ENCODE results near the gene OR1F1. TPM values are rescaled to one million over a fixed set of nuclear protein-coding genes. Genes with fewer than 3 reads are reported as not detected.
A peak's percentile ranks its signal among the peaks of the same experiment; 100 is the strongest.
"Not testable (repeated sequence)": the region's sequence is repeated elsewhere in the genome, so short reads cannot be mapped to it uniquely, and the experiment has no call there.

OR1F1 gene
- total RNA-seq, 2 experiments from 2014 or later: not detected

- H3K27ac Mint-ChIP-seq: no peak overlapping the region
- POLR2A ChIA-PET: no interaction called here
- CTCF ChIA-PET: interaction anchor here (1.1 kb wide), 1 partner anchor 12 kb away, joined by 5 read pairs; no protein-coding TSS in a partner anchor
- peaks cover 5% of the 10 kb centered on the region for H3K36me3 Mint-ChIP-seq (ENCODE audit: low read depth)
- peaks cover 8% of the 10 kb centered on the region for H3K9me3 Mint-ChIP-seq
- no peak for DNase-seq
- H3K4me3 Mint-ChIP-seq: no peak overlapping the region
- H3K27me3 Mint-ChIP-seq: peaks cover 36% of the 10 kb centered on the region
- H3K4me1 Mint-ChIP-seq: peaks cover 7% of the 10 kb centered on the region
Observed at GRCh38 chr16:3195975-3196374, 8.0 kb downstream of the OR1F1 start.

- DNase-seq; H3K4me3 Mint-ChIP-seq; H3K4me1 Mint-ChIP-seq; H3K36me3 Mint-ChIP-seq (ENCODE audit: low read depth); H3K9me3 Mint-ChIP-seq; CTCF ChIA-PET; H3K27ac Mint-ChIP-seq: not testable (repeated sequence)
- H3K27me3 Mint-ChIP-seq: peaks cover 28% of the 10 kb centered on the region
- POLR2A ChIA-PET: interaction anchor here (1.3 kb wide), 1 partner anchor 37 kb away, joined by 3 read pairs; the partner anchor contains the start of gene ZNF200
Observed at GRCh38 chr16:3197694-3198333, 9.8 kb downstream of the OR1F1 start.

- Mint-ChIP-seq H3K27ac (no peak overlapping the region), H3K9me3 (peaks cover 8% of the 10 kb centered on the region), H3K36me3 (ENCODE audit: low read depth) (no peaks in the 10 kb centered on the region), H3K4me1 (no peaks in the 10 kb centered on the region), H3K4me3 (no peak overlapping the region), H3K27me3 (peaks cover 28% of the 10 kb centered on the region)
- POLR2A ChIA-PET: interaction anchor here (1.0 to 1.3 kb wide), 2 partner anchors 36 to 65 kb away, joined by 3 read pairs; partner anchors contain the start of gene ZNF200
- no peak for DNase-seq
- CTCF ChIA-PET: no interaction called here
Observed at GRCh38 chr16:3198334-3199072, 10.5 kb downstream of the OR1F1 start.

GRCh38 chr16:3202903-3203539 lies 15.0 kb downstream of the OR1F1 start:
- Mint-ChIP-seq H3K27ac (no peak overlapping the region), H3K27me3 (peaks cover 10% of the 10 kb centered on the region), H3K4me3 (no peak overlapping the region), H3K9me3 (peaks cover 33% of the 10 kb centered on the region), H3K4me1 (no peaks in the 10 kb centered on the region), H3K36me3 (ENCODE audit: low read depth) (peaks cover 23% of the 10 kb centered on the region)
- no peak for DNase-seq
- CTCF ChIA-PET: interaction anchor here (0.6 to 0.8 kb wide), 2 partner anchors 64 to 73 kb away, joined by 3 read pairs; no protein-coding TSS in a partner anchor
- POLR2A ChIA-PET: interaction anchor here (0.9 to 1.9 kb wide), 2 partner anchors 13 to 80 kb away, joined by 3 to 6 read pairs; partner anchors contain the start of gene ZNF263

- CTCF ChIA-PET, H3K27me3 Mint-ChIP-seq, H3K4me3 Mint-ChIP-seq, DNase-seq, H3K4me1 Mint-ChIP-seq, H3K27ac Mint-ChIP-seq: not testable (repeated sequence)
- Mint-ChIP-seq H3K36me3 (ENCODE audit: low read depth) (peaks cover 26% of the 10 kb centered on the region), H3K9me3 (peaks cover 42% of the 10 kb centered on the region)
- POLR2A ChIA-PET: interaction anchor here (1.0 kb wide), 1 partner anchor 29 kb away, joined by 4 read pairs; no protein-coding TSS in a partner anchor
Observed at GRCh38 chr16:3205939-3206338, 17.9 kb downstream of the OR1F1 start.

- ChIA-PET CTCF (interaction anchor here (1.2 kb wide), 1 partner anchor 11 kb away, joined by 5 read pairs; no protein-coding TSS in a partner anchor), POLR2A (interaction anchor here (0.9 kb wide), 1 partner anchor 12 kb away, joined by 3 read pairs; no protein-coding TSS in a partner anchor)
- peaks cover 47% of the 10 kb centered on the region for H3K9me3 Mint-ChIP-seq
- H3K4me1 Mint-ChIP-seq: no peaks in the 10 kb centered on the region
- DNase-seq: no peak
- H3K27ac Mint-ChIP-seq: no peak overlapping the region
- peaks cover 2% of the 10 kb centered on the region for H3K27me3 Mint-ChIP-seq
- H3K4me3 Mint-ChIP-seq: no peak overlapping the region
- peaks cover 35% of the 10 kb centered on the region for H3K36me3 Mint-ChIP-seq (ENCODE audit: low read depth)
Observed at GRCh38 chr16:3207086-3207953, 19.3 kb downstream of the OR1F1 start.

GRCh38 chr16:3212006-3212405 lies 24.0 kb downstream of the OR1F1 start:
- Mint-ChIP-seq H3K4me1 (peaks cover 28% of the 10 kb centered on the region), H3K36me3 (ENCODE audit: low read depth) (peaks cover 48% of the 10 kb centered on the region), H3K27ac (peak overlapping the region; percentile 56), H3K9me3 (peaks cover 47% of the 10 kb centered on the region), H3K4me3 (no peak overlapping the region), H3K27me3 (peaks cover 2% of the 10 kb centered on the region)
- ChIA-PET POLR2A (interaction anchor here (1.2 kb wide), 1 partner anchor 245 kb away, joined by 3 read pairs; no protein-coding TSS in a partner anchor), CTCF (no interaction called here)
- DNase-seq: no peak

GRCh38 chr16:3212567-3212966 lies 24.6 kb downstream of the OR1F1 start:
- POLR2A ChIA-PET: interaction anchor here (1.2 kb wide), 1 partner anchor 245 kb away, joined by 3 read pairs; no protein-coding TSS in a partner anchor
- CTCF ChIA-PET: no interaction called here
- Mint-ChIP-seq H3K27me3 (peaks cover 2% of the 10 kb centered on the region), H3K4me1 (peaks cover 30% of the 10 kb centered on the region), H3K9me3 (peaks cover 43% of the 10 kb centered on the region), H3K27ac (no peak overlapping the region), H3K4me3 (no peak overlapping the region), H3K36me3 (ENCODE audit: low read depth) (peaks cover 48% of the 10 kb centered on the region)
- no peak for DNase-seq

- H3K9me3 Mint-ChIP-seq: peaks cover 45% of the 10 kb centered on the region
- peaks cover 52% of the 10 kb centered on the region for H3K36me3 Mint-ChIP-seq (ENCODE audit: low read depth)
- ChIA-PET POLR2A (interaction anchor here (0.9 to 2.4 kb wide), 10 partner anchors 13 to 186 kb away, joined by 3 to 15 read pairs (median 6); partner anchors contain the start of genes ZNF174, ZNF200 and ZSCAN32), CTCF (no interaction called here)
- peak; percentile 61 for DNase-seq
- peak overlapping the region; percentile 99 for H3K27ac Mint-ChIP-seq
- H3K4me3 Mint-ChIP-seq: peak overlapping the region; percentile 35
- no peaks in the 10 kb centered on the region for H3K27me3 Mint-ChIP-seq
- peaks cover 35% of the 10 kb centered on the region for H3K4me1 Mint-ChIP-seq
Observed at GRCh38 chr16:3214904-3215600, 27.0 kb downstream of the OR1F1 start.

GRCh38 chr16:3215601-3216262 lies 27.7 kb downstream of the OR1F1 start:
- Mint-ChIP-seq H3K27ac (peak overlapping the region; percentile 99), H3K9me3 (peaks cover 41% of the 10 kb centered on the region), H3K36me3 (ENCODE audit: low read depth) (peaks cover 52% of the 10 kb centered on the region), H3K27me3 (no peaks in the 10 kb centered on the region), H3K4me1 (peaks cover 35% of the 10 kb centered on the region), H3K4me3 (peak overlapping the region; percentile 35)
- DNase-seq: no peak
- CTCF ChIA-PET: interaction anchor here (1.2 kb wide), 1 partner anchor 69 kb away, joined by 3 read pairs; no protein-coding TSS in a partner anchor
- POLR2A ChIA-PET: interaction anchor here (0.9 to 2.4 kb wide), 10 partner anchors 13 to 185 kb away, joined by 3 to 15 read pairs (median 6); partner anchors contain the start of genes ZNF174, ZNF200 and ZSCAN32

- H3K4me1 Mint-ChIP-seq: peaks cover 35% of the 10 kb centered on the region
- ChIA-PET POLR2A (interaction anchor here (0.5 to 2.4 kb wide), 11 partner anchors 9 to 185 kb away, joined by 3 to 15 read pairs (median 6); partner anchors contain the start of genes ZNF174, ZNF200 and ZSCAN32), CTCF (interaction anchor here (1.2 kb wide), 1 partner anchor 68 kb away, joined by 3 read pairs; no protein-coding TSS in a partner anchor)
- H3K36me3 Mint-ChIP-seq (ENCODE audit: low read depth): peaks cover 52% of the 10 kb centered on the region
- DNase-seq: no peak
- H3K27me3 Mint-ChIP-seq: no peaks in the 10 kb centered on the region
- H3K4me3 Mint-ChIP-seq: no peak overlapping the region
- H3K9me3 Mint-ChIP-seq: peaks cover 42% of the 10 kb centered on the region
- H3K27ac Mint-ChIP-seq: peak overlapping the region; percentile 99
Observed at GRCh38 chr16:3216263-3216640, 28.2 kb downstream of the OR1F1 start.

Measured in activated CD4-positive, alpha-beta memory T cell treated with anti-CD3 and anti-CD28 coated beads, Interleukin-2, amount 10 ng/mL, durations not matched to agents 7 days and 5 days (primary cell).